ENCODE data around the gene ARFIP1. TPM values are rescaled to one million over a fixed set of nuclear protein-coding genes. Genes with fewer than 3 reads are reported as not detected.
A peak's percentile ranks its signal among the peaks of the same experiment; 100 is the strongest.

Gene ARFIP1
- polyA plus RNA-seq, 1 experiment = 11.5 TPM

GRCh38 chr4:152815078-152815477 lies 35.3 kb downstream of the ARFIP1 start:
- POLR2A ChIA-PET = no interaction called here
- CTCF ChIA-PET = interaction anchor here (0.9 kb wide), 1 partner anchor 312 kb away, joined by 3 read pairs; no protein-coding TSS in a partner anchor
- H3K27me3 ChIP-seq (ENCODE audit: control insufficient read depth, insufficient read depth, low read length) = no peaks in the 10 kb centered on the region
- no peak overlapping the region for H3K4me3 ChIP-seq (ENCODE audit: low read depth, low read length)
- DNase-seq (ENCODE audit: low read depth) = no peak
- no peaks in the 10 kb centered on the region; the same call in 1 of the 2 replicates for H3K36me3 ChIP-seq (ENCODE audit: control insufficient read depth, insufficient read depth, low read length)
- TF ChIP-seq CTCF (IDR thresholded peaks at IDR 0.05; ENCODE audit: insufficient read depth, low read depth, low read length) = no peak

- Histone ChIP-seq H3K27me3 (ENCODE audit: control insufficient read depth, insufficient read depth, low read length) (no peaks in the 10 kb centered on the region), H3K4me3 (ENCODE audit: low read depth, low read length) (no peak overlapping the region), H3K36me3 (ENCODE audit: control insufficient read depth, insufficient read depth, low read length) (no peaks in the 10 kb centered on the region; the same call in 1 of the 2 replicates)
- DNase-seq (ENCODE audit: low read depth) = peak; percentile 21
- POLR2A ChIA-PET = no interaction called here
- CTCF ChIA-PET = interaction anchor here (1.2 kb wide), 1 partner anchor 11 kb away, joined by 3 read pairs; no protein-coding TSS in a partner anchor
- TF ChIP-seq CTCF (IDR thresholded peaks at IDR 0.05; ENCODE audit: insufficient read depth, low read depth, low read length) = no peak
These were observed 37.6 kb downstream of the ARFIP1 start for GRCh38 chr4:152817331-152817730.

- no peak for DNase-seq (ENCODE audit: low read depth)
- no peaks in the 10 kb centered on the region for H3K27me3 ChIP-seq (ENCODE audit: control insufficient read depth, insufficient read depth, low read length)
- H3K36me3 ChIP-seq (ENCODE audit: control insufficient read depth, insufficient read depth, low read length) = no peaks in the 10 kb centered on the region; the same call in 1 of the 2 replicates
- H3K4me3 ChIP-seq (ENCODE audit: low read depth, low read length) = no peak overlapping the region
- ChIA-PET POLR2A (no interaction called here), CTCF (interaction anchor here (1.0 kb wide), 1 partner anchor 36 kb away, joined by 3 read pairs; no protein-coding TSS in a partner anchor)
- no peak for TF ChIP-seq CTCF (IDR thresholded peaks at IDR 0.05; ENCODE audit: insufficient read depth, low read depth, low read length)
These were observed 39.4 kb downstream of the ARFIP1 start for GRCh38 chr4:152819026-152819645.

GRCh38 chr4:152820073-152820472 lies 40.3 kb downstream of the ARFIP1 start:
- Histone ChIP-seq H3K4me3 (ENCODE audit: low read depth, low read length) (no peak overlapping the region), H3K27me3 (ENCODE audit: control insufficient read depth, insufficient read depth, low read length) (no peaks in the 10 kb centered on the region), H3K36me3 (ENCODE audit: control insufficient read depth, insufficient read depth, low read length) (no peaks in the 10 kb centered on the region; the same call in 1 of the 2 replicates)
- ChIA-PET POLR2A (no interaction called here), CTCF (interaction anchor here (0.6 to 1.0 kb wide), 2 partner anchors 26 to 37 kb away, joined by 3 read pairs; no protein-coding TSS in a partner anchor)
- DNase-seq (ENCODE audit: low read depth) = no peak
- TF ChIP-seq CTCF (IDR thresholded peaks at IDR 0.05; ENCODE audit: insufficient read depth, low read depth, low read length) = no peak

- Histone ChIP-seq H3K27me3 (ENCODE audit: control insufficient read depth, insufficient read depth, low read length) (no peaks in the 10 kb centered on the region), H3K36me3 (ENCODE audit: control insufficient read depth, insufficient read depth, low read length) (no peaks in the 10 kb centered on the region; the same call in 1 of the 2 replicates), H3K4me3 (ENCODE audit: low read depth, low read length) (no peak overlapping the region)
- TF ChIP-seq CTCF (IDR thresholded peaks at IDR 0.05; ENCODE audit: insufficient read depth, low read depth, low read length) = no peak
- ChIA-PET POLR2A (no interaction called here), CTCF (interaction anchor here (0.6 kb wide), 1 partner anchor 40 kb away, joined by 3 read pairs; no protein-coding TSS in a partner anchor)
- DNase-seq (ENCODE audit: low read depth) = no peak
These were observed 42.6 kb downstream of the ARFIP1 start for GRCh38 chr4:152822323-152822722.

Measured in BJ (cell line).